A549 (cell line): ENCODE data around the gene TESK2. TPM values are rescaled to one million over a fixed set of nuclear protein-coding genes. Genes with fewer than 3 reads are reported as not detected.
A peak's percentile ranks its signal among the peaks of the same experiment; 100 is the strongest.

Experiments used
- ATAC-seq, 2 experiments: fragments of 200-7000 bp in 1 of 2; fragments of >200 bp in 1 of 2; cut with Nextera tagmentation in 1 of 2; cut with Tn5 transposase in 1 of 2; 3 replicates each; pipeline versions ENCODE4 v1.8.0 to v1.9.1; 2018 to 2020; ENCODE audit warnings: mild to moderate bottlenecking in 1 of 2, moderate library complexity in 1 of 2
- CTCF ChIA-PET: fragments of 300-600 bp; sonication (Branson Sonifier 250); formaldehyde crosslinking; extraction: SDS; loops from one replicate; lab custom pipeline; 2021; ENCODE audit warnings: antibody characterized with exemption, inconsistent platforms; lab: Yijun Ruan, JAX
- POLR2A ChIA-PET: fragments of 350-600 bp; formaldehyde crosslinking; extraction: SDS; loops from one replicate; lab custom pipeline; 2021; ENCODE audit warnings: antibody characterized with exemption, inconsistent platforms; lab: Yijun Ruan, JAX
- DNase-seq, 2 experiments: peaks; one replicate each; pipeline versions ENCODE4 v3.0.0 to v3.0.0-alpha.2; 2011 to 2016; ENCODE audit warnings: low read depth in 1 of 2, low spot score in 1 of 2
- FAIRE-seq: peaks from 2 replicates; lab custom pipeline; 2011; peaks lifted over from hg19 to GRCh38; lab: Jason Lieb, UNC
- H3K27ac ChIP-seq, 2 experiments: fragments of >200 bp; sonication (Bioruptor Twin); formaldehyde crosslinking; 3 replicates each; pipeline ENCODE4 v1.5.1; 2016 to 2017
- H3K4me1 ChIP-seq: fragments of >200 bp; sonication (Bioruptor Twin); formaldehyde crosslinking; 3 replicates; pipeline ENCODE4 v1.6.1; 2016
- H3K4me2 ChIP-seq: fragments of >200 bp; sonication (Bioruptor Twin); formaldehyde crosslinking; 3 replicates; pipeline ENCODE4 v1.6.1; 2016
- H3K4me3 ChIP-seq: fragments of >200 bp; sonication (Bioruptor Twin); formaldehyde crosslinking; 3 replicates; pipeline ENCODE4 v1.5.1; 2016
- H3K9me3 ChIP-seq: fragments of >200 bp; sonication (Bioruptor Twin); formaldehyde crosslinking; 3 replicates; pipeline ENCODE4 v1.6.1; 2016
- ATOH8 ChIP-seq: fragments of 250-450 bp; sonication (Bioruptor Pico); IDR thresholded peaks from 2 replicates; pipeline ENCODE4 v1.5.0; 2020; ENCODE audit warnings: low read depth, mild to moderate bottlenecking, moderate library complexity
- CBX8 ChIP-seq: fragments of 200-600 bp; sonication (generic); IDR thresholded peaks from 2 replicates; pipeline ENCODE4 v1.6.1; 2016
- CEBPB ChIP-seq, 2 experiments: fragments of >200 bp in 1 of 2; sonication (Bioruptor Twin) in 1 of 2; formaldehyde crosslinking in 1 of 2; IDR thresholded peaks; 2 replicates each; pipeline ENCODE4 v1.6.1; 2012 to 2016
- CHD2 ChIP-seq: fragments of 150-350 bp; IDR thresholded peaks from 2 replicates; pipeline ENCODE4 v1.6.1; 2014; ENCODE audit warnings: low read length; ENCODE audit not compliant: partially characterized antibody
- EHF ChIP-seq: fragments of 250-450 bp; sonication (Bioruptor Pico); IDR thresholded peaks from 2 replicates; pipeline ENCODE4 v1.5.0; 2020; ENCODE audit warnings: mild to moderate bottlenecking
- EHMT2 ChIP-seq: fragments of 200-600 bp; sonication (generic); IDR thresholded peaks from 2 replicates; pipeline ENCODE4 v1.6.1; 2016; ENCODE audit warnings: antibody characterized with exemption, low read depth, mild to moderate bottlenecking, moderate library complexity
- ELK1 ChIP-seq: fragments of 150-350 bp; IDR thresholded peaks from 2 replicates; pipeline ENCODE4 v1.6.1; 2014; ENCODE audit warnings: low read depth, mild to moderate bottlenecking, low read length
- FOXS1 ChIP-seq: fragments of 250-450 bp; sonication (Bioruptor Pico); IDR thresholded peaks from 2 replicates; pipeline ENCODE4 v1.5.0; 2020; ENCODE audit warnings: mild to moderate bottlenecking, moderate library complexity
- HEYL ChIP-seq: fragments of 250-450 bp; sonication (Bioruptor Pico); IDR thresholded peaks from 2 replicates; pipeline ENCODE4 v1.8.0; 2021; ENCODE audit warnings: mild to moderate bottlenecking, moderate library complexity
- MAFK ChIP-seq: fragments of 450-650 bp; IDR thresholded peaks from 2 replicates; pipeline ENCODE4 v1.6.1; 2014; ENCODE audit not compliant: partially characterized antibody
- NFE2L2 ChIP-seq: fragments of 150-350 bp; conservative IDR thresholded peaks from 2 replicates; pipeline ENCODE4 v1.6.1; 2014; ENCODE audit warnings: low read length
- NR3C1 ChIP-seq: fragments of >200 bp; sonication (Bioruptor Twin); formaldehyde crosslinking; IDR thresholded peaks from 3 replicates; pipeline ENCODE4 v1.6.1; 2017
- PBX3 ChIP-seq: IDR thresholded peaks from 2 replicates; pipeline ENCODE4 v1.6.1; 2012
- PHF8 ChIP-seq: fragments of 200-600 bp; sonication (generic); IDR thresholded peaks from 2 replicates; pipeline ENCODE4 v1.6.1; 2016; ENCODE audit warnings: low read depth, mild to moderate bottlenecking, antibody characterized with exemption, moderate library complexity, borderline replicate concordance
- RAD21 ChIP-seq, 2 experiments: fragments of >200 bp in 1 of 2; sonication (Bioruptor Twin) in 1 of 2; formaldehyde crosslinking in 1 of 2; IDR thresholded peaks in 1 of 2; conservative IDR thresholded peaks in 1 of 2; 2 replicates in 1 of 2; 3 replicates in 1 of 2; pipeline ENCODE4 v1.6.1; 2012 to 2018; ENCODE audit warnings: inconsistent platforms in 1 of 2
- RFX5 ChIP-seq: fragments of 450-650 bp; IDR thresholded peaks from 2 replicates; pipeline ENCODE4 v1.7.1; 2014; ENCODE audit warnings: antibody characterized with exemption, mild to moderate bottlenecking, moderate library complexity
- RNF2 ChIP-seq: fragments of 200-600 bp; sonication (generic); IDR thresholded peaks from 2 replicates; pipeline ENCODE4 v1.6.1; 2016; ENCODE audit warnings: low read depth, mild to moderate bottlenecking, antibody characterized with exemption, moderate library complexity, borderline replicate concordance
- SMC3 ChIP-seq: fragments of >200 bp; sonication (Bioruptor Twin); formaldehyde crosslinking; IDR thresholded peaks from 3 replicates; pipeline ENCODE4 v1.6.1; 2018; ENCODE audit warnings: inconsistent platforms
- TFCP2L1 ChIP-seq: fragments of 250-450 bp; sonication (Bioruptor Pico); IDR thresholded peaks from 2 replicates; pipeline ENCODE4 v1.5.0; 2021; ENCODE audit warnings: mild to moderate bottlenecking
- TP53 ChIP-seq: fragments of 250-450 bp; sonication (Bioruptor Pico); IDR thresholded peaks from 2 replicates; pipeline ENCODE4 v1.5.0; 2021; ENCODE audit warnings: mild to moderate bottlenecking, moderate library complexity
- USF2 ChIP-seq: fragments of 450-650 bp; IDR thresholded peaks from 2 replicates; pipeline ENCODE4 v1.6.1; 2014; ENCODE audit warnings: antibody characterized with exemption
- ZSCAN20 ChIP-seq: fragments of 250-450 bp; sonication (Bioruptor Pico); IDR thresholded peaks from 2 replicates; pipeline ENCODE4 v1.8.0; 2022; ENCODE audit warnings: mild to moderate bottlenecking, moderate library complexity
- WGBS: methylation state at CpG from one replicate; pipeline ENCODE4 v1.1.6; 2017; ENCODE audit errors: missing lambda C conversion rate; 5-methylcytosine and 5-hydroxymethylcytosine counted together
- polyA plus RNA-seq, 4 experiments: library from polyadenylated mRNA; depleted of rRNA in 3 of 4; stranded (reverse); fragments of >200 nt; fragmentation: RNase III in 1 of 4; extraction: RNeasy Plus Mini Kit Qiagen cat#74134 plus additional on column Dnase treatment in 1 of 4; gene quantifications; 2 replicates in 3 of 4; 3 replicates in 1 of 4; pipeline ENCODE4 v1.2.3, GENCODE V29; 2011 to 2017

TESK2 gene
- polyA plus RNA-seq, 2 of the 4 experiments (the other 2 are of a cell fraction) = 0.22 to 0.48 TPM

GRCh38 chr1:45335855-45336324 is 155.1 kb downstream of the TESK2 start:
- no peaks in the 10 kb centered on the region for H3K9me3 ChIP-seq
- H3K4me1 ChIP-seq = peaks cover 11% of the 10 kb centered on the region; the same call in 2 of the 3 replicates
- POLR2A ChIA-PET = interaction anchor here (1.3 kb wide), 1 partner anchor 33 kb away, joined by 3 read pairs; no protein-coding TSS in a partner anchor
- no peak overlapping the region for H3K27ac ChIP-seq
- FAIRE-seq (no peak), DNase-seq (no peak), ATAC-seq (no peak)
- H3K4me3 ChIP-seq = no peak overlapping the region
- TF ChIP-seq USF2 = no peak
- TF ChIP-seq FOXS1 (CRISPR knock-in tag) = no peak
- no peak for TF ChIP-seq RNF2
- TF ChIP-seq ZSCAN20 (CRISPR knock-in tag) = no peak
- TF ChIP-seq PHF8 = no peak
- no peak for TF ChIP-seq NFE2L2
- no peak for TF ChIP-seq EHMT2
- TF ChIP-seq HEYL (CRISPR knock-in tag) = no peak
- no peak for TF ChIP-seq CEBPB (IDR thresholded peaks at IDR 0.05)
- TF ChIP-seq SMC3 = no peak
- H3K4me2 ChIP-seq = no peak overlapping the region
- CTCF ChIA-PET = interaction anchor here (1.4 kb wide), 2 partner anchors 12 to 43 kb away, joined by 3 read pairs; no protein-coding TSS in a partner anchor
- 80% methylated on average over 4 of the region's 4 CpGs for WGBS

- FAIRE-seq = no peak
- peak; percentile 33 to 44; a peak in 2 of 6 replicates for ATAC-seq
- 93% methylated on average over 8 of the region's 9 CpGs for WGBS
- no peak for TF ChIP-seq TFCP2L1 (CRISPR knock-in tag)
- no peak for TF ChIP-seq EHF
- no peak for TF ChIP-seq MAFK
- TF ChIP-seq NR3C1 = no peak
- TF ChIP-seq NFE2L2 = no peak
- TF ChIP-seq ELK1 = no peak
- TF ChIP-seq ATOH8 (CRISPR knock-in tag) = no peak
- no peak for TF ChIP-seq RFX5
- TF ChIP-seq CHD2 = no peak
- no peak for TF ChIP-seq CBX8
- no peak for TF ChIP-seq TP53 (CRISPR knock-in tag)
- no peak for TF ChIP-seq RAD21 (conservative IDR thresholded peaks at IDR 0.05 in 1 of 2, IDR thresholded peaks at IDR 0.05 in 1 of 2)
- TF ChIP-seq PBX3 = no peak
- no peak overlapping the region for H3K4me3 ChIP-seq
- no peak overlapping the region for H3K4me2 ChIP-seq
- CTCF ChIA-PET = interaction anchor here (0.6 to 1.5 kb wide), 4 partner anchors 13 to 42 kb away, joined by 3 read pairs; no protein-coding TSS in a partner anchor
- no peaks in the 10 kb centered on the region for H3K9me3 ChIP-seq
- DNase-seq = no peak
- peaks cover 11% of the 10 kb centered on the region; the same call in 2 of the 3 replicates for H3K4me1 ChIP-seq
- no peak overlapping the region for H3K27ac ChIP-seq
- POLR2A ChIA-PET = no interaction called here
Measured at GRCh38 chr1:45334308-45335245, 156.4 kb downstream of the TESK2 start.
